HepG2 (cell line): ENCODE results near the gene SLC5A5. TPM values are rescaled to one million over a fixed set of nuclear protein-coding genes. Genes with fewer than 3 reads are reported as not detected.

ENCODE experiments used
- ATF7-NPFF ChIP-seq: sonication (generic); formaldehyde crosslinking; IDR thresholded peaks from 2 replicates; pipeline ENCODE4 v1.8.1; 2023; ENCODE audit warnings: mild to moderate bottlenecking, low read depth, missing genetic modification reagents, moderate library complexity
- GTF3A ChIP-seq: sonication (generic); formaldehyde crosslinking; conservative IDR thresholded peaks from 2 replicates; pipeline ENCODE4 v1.4.0; 2020; ENCODE audit warnings: mild to moderate bottlenecking, missing genetic modification reagents
- HINFP ChIP-seq: sonication (generic); formaldehyde crosslinking; IDR thresholded peaks from 2 replicates; pipeline ENCODE4 v1.4.0; 2020; ENCODE audit warnings: low read depth, mild to moderate bottlenecking, missing genetic modification reagents
- HNRNPK ChIP-seq: fragments of 200-400 bp; formaldehyde crosslinking; IDR thresholded peaks from 2 replicates; pipeline ENCODE4 v1.6.1; 2018; ENCODE audit warnings: low read length, low read depth, moderate library complexity, mild to moderate bottlenecking; ENCODE audit not compliant: poor library complexity, severe bottlenecking
- IKZF5 ChIP-seq: IDR thresholded peaks from 2 replicates; pipeline ENCODE4 v1.6.1; 2018; ENCODE audit warnings: missing genetic modification reagents, mild to moderate bottlenecking, missing compliant biosample characterization
- MED1 ChIP-seq: sonication (generic); formaldehyde crosslinking; IDR thresholded peaks from 2 replicates; pipeline ENCODE4 v1.4.0; 2020; ENCODE audit warnings: missing genetic modification reagents
- MXD4 ChIP-seq: IDR thresholded peaks from 2 replicates; pipeline ENCODE4 v1.6.1; 2016; ENCODE audit warnings: mild to moderate bottlenecking, missing biosample characterization, missing genetic modification reagents
- PAX8 ChIP-seq: sonication (generic); formaldehyde crosslinking; IDR thresholded peaks from 2 replicates; pipeline ENCODE4 v1.8.0; 2022; ENCODE audit warnings: mild to moderate bottlenecking, missing genetic modification reagents, borderline replicate concordance
- RBAK ChIP-seq: sonication (generic); formaldehyde crosslinking; IDR thresholded peaks from 2 replicates; pipeline ENCODE4 v1.5.1; 2020; ENCODE audit warnings: mild to moderate bottlenecking, missing genetic modification reagents
- ZSCAN20 ChIP-seq: sonication (generic); formaldehyde crosslinking; IDR thresholded peaks from 2 replicates; pipeline ENCODE4 v1.4.0; 2020; ENCODE audit warnings: missing genetic modification reagents, mild to moderate bottlenecking, borderline replicate concordance
- polyA plus RNA-seq, 8 experiments: library from polyadenylated mRNA; depleted of rRNA in 3 of 8; stranded (reverse) in 7 of 8; unstranded in 1 of 8; fragments of >200 nt; fragmentation: Illumina TruSeq in 4 of 8; extraction: Trizol in 4 of 8; gene quantifications; 2 replicates each; pipeline versions ENCODE4 v1.2.1 to v1.2.3, GENCODE V29; 2011 to 2016; ENCODE audit warnings: low read depth in 4 of 8, missing spikeins in 1 of 8, mixed read lengths in 1 of 8; ENCODE audit not compliant: insufficient read depth in 1 of 8
- total RNA-seq, 5 experiments: library from RNA; depleted of rRNA; stranded (reverse); fragments of >200 nt; fragmentation: Illumina TruSeq; extraction: Trizol; gene quantifications; 2 replicates each; pipeline ENCODE4 v1.2.3, GENCODE V29; 2016; ENCODE audit warnings: low read depth in 1 of 5
- TF ChIP-seq, protein P1 (sequence below): sonication (generic); formaldehyde crosslinking; conservative IDR thresholded peaks from 2 replicates; pipeline ENCODE4 v1.8.0; 2022; ENCODE audit warnings: mild to moderate bottlenecking, moderate library complexity, missing genetic modification reagents
- TF ChIP-seq, protein P2 (sequence below): sonication (generic); formaldehyde crosslinking; IDR thresholded peaks from 2 replicates; pipeline ENCODE4 v1.4.0; 2020; ENCODE audit warnings: missing genetic modification reagents; ENCODE audit errors: not compliant biosample characterization
- TF ChIP-seq, protein P3 (sequence below): sonication (generic); formaldehyde crosslinking; IDR thresholded peaks from 2 replicates; pipeline ENCODE4 v1.5.0; 2020; ENCODE audit warnings: mild to moderate bottlenecking, missing genetic modification reagents

Gene SLC5A5
- total and polyA plus RNA-seq, 2 of the 13 experiments (the other 11 are each of a cell fraction or from before 2014, with no cell fraction given) = not detected

DNA sequence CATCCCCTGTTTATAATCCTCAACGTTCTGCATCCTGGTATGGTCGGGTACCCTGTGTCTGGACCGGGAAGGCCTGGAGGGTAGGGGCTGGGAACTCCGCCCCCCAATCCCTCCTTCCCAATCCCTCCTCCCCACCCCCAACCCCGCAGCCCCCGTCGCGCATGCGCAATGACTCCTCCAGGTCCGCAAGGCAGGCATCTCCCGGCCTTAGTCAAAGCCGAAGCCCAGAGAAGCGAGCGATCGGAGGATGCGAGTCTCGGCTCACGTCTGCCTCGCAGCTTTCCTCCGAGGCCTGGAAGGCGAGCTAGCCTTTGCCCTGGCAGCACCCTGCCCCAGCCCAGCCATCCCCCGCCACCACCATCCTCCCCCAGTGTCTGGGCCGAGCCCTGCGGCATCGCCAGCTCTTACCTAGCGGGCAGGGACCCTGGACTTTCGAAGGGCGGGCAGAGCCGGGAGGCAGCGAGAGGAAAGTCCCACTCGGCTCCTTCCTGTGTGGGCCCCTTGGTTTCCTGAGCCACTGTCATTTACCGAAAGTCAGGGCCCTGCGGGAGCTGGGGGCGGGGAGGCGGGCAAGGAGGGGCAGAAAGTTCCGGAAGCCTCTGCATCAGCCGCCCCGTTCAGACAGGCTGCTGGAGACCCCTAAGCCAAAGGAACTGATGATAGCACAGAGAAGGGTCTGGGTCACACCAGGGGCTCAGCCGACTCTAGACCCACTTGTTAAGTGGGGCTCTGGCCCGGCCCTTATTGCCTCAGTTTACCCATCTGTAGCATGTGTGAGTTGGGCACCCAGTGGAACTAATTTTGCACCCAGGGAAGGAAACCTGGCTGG is 24.0 kb upstream of the SLC5A5 start, which contains the start of gene JAK3 (continued):
- TF ChIP-seq IKZF5 (CRISPR knock-in tag) (no peak), RBAK (CRISPR knock-in tag) (no peak), GTF3A (CRISPR knock-in tag) (no peak), ZSCAN20 (CRISPR knock-in tag) (no peak), HINFP (no peak), MXD4 (CRISPR knock-in tag) (no peak), MED1 (CRISPR knock-in tag) (peak; percentile 47; the same call in 1 of the 2 replicates), ATF7-NPFF (CRISPR knock-in tag) (no peak), HNRNPK (no peak), PAX8 (CRISPR knock-in tag) (no peak)
- TF ChIP-seq, protein P1, sequence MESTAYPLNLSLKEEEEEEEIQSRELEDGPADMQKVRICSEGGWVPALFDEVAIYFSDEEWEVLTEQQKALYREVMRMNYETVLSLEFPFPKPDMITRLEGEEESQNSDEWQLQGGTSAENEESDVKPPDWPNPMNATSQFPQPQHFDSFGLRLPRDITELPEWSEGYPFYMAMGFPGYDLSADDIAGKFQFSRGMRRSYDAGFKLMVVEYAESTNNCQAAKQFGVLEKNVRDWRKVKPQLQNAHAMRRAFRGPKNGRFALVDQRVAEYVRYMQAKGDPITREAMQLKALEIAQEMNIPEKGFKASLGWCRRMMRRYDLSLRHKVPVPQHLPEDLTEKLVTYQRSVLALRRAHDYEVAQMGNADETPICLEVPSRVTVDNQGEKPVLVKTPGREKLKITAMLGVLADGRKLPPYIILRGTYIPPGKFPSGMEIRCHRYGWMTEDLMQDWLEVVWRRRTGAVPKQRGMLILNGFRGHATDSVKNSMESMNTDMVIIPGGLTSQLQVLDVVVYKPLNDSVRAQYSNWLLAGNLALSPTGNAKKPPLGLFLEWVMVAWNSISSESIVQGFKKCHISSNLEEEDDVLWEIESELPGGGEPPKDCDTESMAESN (CRISPR knock-in tag) = no peak
- TF ChIP-seq, protein P2, sequence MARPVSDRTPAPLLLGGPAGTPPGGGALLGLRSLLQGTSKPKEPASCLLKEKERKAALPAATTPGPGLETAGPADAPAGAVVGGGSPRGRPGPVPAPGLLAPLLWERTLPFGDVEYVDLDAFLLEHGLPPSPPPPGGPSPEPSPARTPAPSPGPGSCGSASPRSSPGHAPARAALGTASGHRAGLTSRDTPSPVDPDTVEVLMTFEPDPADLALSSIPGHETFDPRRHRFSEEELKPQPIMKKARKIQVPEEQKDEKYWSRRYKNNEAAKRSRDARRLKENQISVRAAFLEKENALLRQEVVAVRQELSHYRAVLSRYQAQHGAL (CRISPR knock-in tag) = no peak
- TF ChIP-seq, protein P3, sequence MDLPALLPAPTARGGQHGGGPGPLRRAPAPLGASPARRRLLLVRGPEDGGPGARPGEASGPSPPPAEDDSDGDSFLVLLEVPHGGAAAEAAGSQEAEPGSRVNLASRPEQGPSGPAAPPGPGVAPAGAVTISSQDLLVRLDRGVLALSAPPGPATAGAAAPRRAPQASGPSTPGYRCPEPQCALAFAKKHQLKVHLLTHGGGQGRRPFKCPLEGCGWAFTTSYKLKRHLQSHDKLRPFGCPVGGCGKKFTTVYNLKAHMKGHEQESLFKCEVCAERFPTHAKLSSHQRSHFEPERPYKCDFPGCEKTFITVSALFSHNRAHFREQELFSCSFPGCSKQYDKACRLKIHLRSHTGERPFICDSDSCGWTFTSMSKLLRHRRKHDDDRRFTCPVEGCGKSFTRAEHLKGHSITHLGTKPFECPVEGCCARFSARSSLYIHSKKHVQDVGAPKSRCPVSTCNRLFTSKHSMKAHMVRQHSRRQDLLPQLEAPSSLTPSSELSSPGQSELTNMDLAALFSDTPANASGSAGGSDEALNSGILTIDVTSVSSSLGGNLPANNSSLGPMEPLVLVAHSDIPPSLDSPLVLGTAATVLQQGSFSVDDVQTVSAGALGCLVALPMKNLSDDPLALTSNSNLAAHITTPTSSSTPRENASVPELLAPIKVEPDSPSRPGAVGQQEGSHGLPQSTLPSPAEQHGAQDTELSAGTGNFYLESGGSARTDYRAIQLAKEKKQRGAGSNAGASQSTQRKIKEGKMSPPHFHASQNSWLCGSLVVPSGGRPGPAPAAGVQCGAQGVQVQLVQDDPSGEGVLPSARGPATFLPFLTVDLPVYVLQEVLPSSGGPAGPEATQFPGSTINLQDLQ = no peak
